Transverse colon (tissue), 4 donors: ENCODE results near the gene FLCN. TPM values are rescaled to one million over a fixed set of nuclear protein-coding genes. Genes with fewer than 3 reads are reported as not detected.

ENCODE experiments used
- DNase-seq: peaks from one replicate; pipeline ENCODE4 v3.0.0-alpha.2; 2019
- H3K27ac ChIP-seq, 4 donors: fragments of 200-600 bp; sonication (generic); 2 replicates each; pipeline ENCODE4 v1.5.1; 2016 to 2018; ENCODE audit warnings: inconsistent platforms in 4 of 4
- H3K27me3 ChIP-seq: fragments of 200-600 bp; sonication (generic); 2 replicates; pipeline ENCODE4 v1.5.1; 2017; ENCODE audit warnings: inconsistent platforms
- H3K36me3 ChIP-seq, 4 donors: fragments of 200-600 bp; sonication (generic); 2 replicates each; pipeline ENCODE4 v1.5.1; 2017 to 2019; ENCODE audit warnings: inconsistent platforms in 4 of 4
- H3K4me1 ChIP-seq, 4 donors: fragments of 200-600 bp; sonication (generic); 2 replicates each; pipeline ENCODE4 v1.5.1; 2017 to 2020; ENCODE audit warnings: inconsistent platforms in 4 of 4
- H3K4me3 ChIP-seq, 4 donors: fragments of 200-600 bp; sonication (generic); 1 replicate in 1 of 4; 2 replicates in 3 of 4; pipeline versions ENCODE4 v1.5.1 to v1.6.1; 2017 to 2019; ENCODE audit warnings: inconsistent platforms in 4 of 4
- H3K9me3 ChIP-seq, 2 donors: fragments of 200-600 bp; sonication (generic); 2 replicates each; pipeline ENCODE4 v1.5.1; 2017 to 2019; ENCODE audit warnings: inconsistent platforms in 2 of 2
- EP300 ChIP-seq: sonication (generic); formaldehyde crosslinking; IDR thresholded peaks from one replicate; pipeline ENCODE4 v1.6.1; 2017; ENCODE audit warnings: antibody characterized with exemption, low read depth
- POLR2A ChIP-seq: fragments of 450-650 bp; IDR thresholded peaks from one replicate; pipeline ENCODE4 v1.6.1; 2016; ENCODE audit warnings: antibody characterized with exemption, mild to moderate bottlenecking, moderate library complexity
- POLR2AphosphoS5 ChIP-seq, 3 donors: sonication (generic); formaldehyde crosslinking; IDR thresholded peaks; one replicate each; pipeline ENCODE4 v1.6.1; 2016; ENCODE audit warnings: antibody characterized with exemption in 3 of 3
- WGBS, 2 donors: methylation state at CpG; one replicate each; pipeline ENCODE4 v1.1.5; 2018; ENCODE audit warnings: low coverage in 1 of 2; 5-methylcytosine and 5-hydroxymethylcytosine counted together
- in situ Hi-C, 4 donors: fragments of 200-750 bp; cut with MboI; loops; one replicate each; pipeline versions ENCODE4 v1.15.0 to v1.15.1; 2017; ENCODE audit warnings: low sequenced_read_pairs in 3 of 4, low pct_ligation_motif_present in 1 of 4, low pct_unique_long_range_greater_than_20kb in 1 of 4
- intact Hi-C: fragments of 100-400 bp; cut with DNase I; formaldehyde crosslinking; loops from one replicate; pipeline ENCODE4 v1.15.1; 2023; ENCODE audit warnings: low total_unique reads
- total RNA-seq, 4 donors: library from RNA; depleted of rRNA; stranded (reverse); fragments of >200 nt; gene quantifications; one replicate each; pipeline ENCODE4 v1.1.0, GENCODE V29; 2016
- TF ChIP-seq, protein P1 (sequence below), 5 experiments: fragments of 200-600 bp in 3 of 5; fragments of 450-650 bp in 2 of 5; sonication (generic) in 3 of 5; IDR thresholded peaks; 1 replicate in 2 of 5; 2 replicates in 3 of 5; pipeline ENCODE4 v1.5.1; 2016 to 2017; ENCODE audit warnings: antibody characterized with exemption in 5 of 5, inconsistent platforms in 3 of 5, mild to moderate bottlenecking in 2 of 5, moderate library complexity in 1 of 5

FLCN gene
- total RNA-seq, 4 donors from 2014 or later: 43.0 to 560 (median 81.1) TPM

DNA sequence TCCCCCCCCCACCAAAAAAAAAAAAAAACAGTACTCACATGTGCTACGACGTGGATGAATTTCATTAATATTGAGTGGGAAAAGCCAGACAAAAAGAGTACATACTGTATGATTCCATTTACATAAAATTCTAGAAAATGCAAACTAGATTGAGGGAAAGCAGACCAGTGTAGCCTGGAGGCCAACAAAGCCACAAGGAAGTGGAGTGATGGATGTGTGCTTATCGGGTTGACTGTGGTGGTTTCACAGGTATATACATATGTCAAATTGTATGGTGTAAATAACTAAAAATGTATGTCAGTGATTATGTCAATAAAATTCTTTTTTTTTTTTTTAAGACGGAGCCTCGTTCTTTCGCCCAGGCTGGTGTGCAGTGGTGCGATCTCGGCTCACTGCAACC is 29.0 kb downstream of the FLCN start:
- in situ Hi-C loops: no loop called here
- Histone ChIP-seq H3K36me3 (peaks cover 0 to 11% (median 2%) of the 10 kb centered on the region in 4 donors), H3K4me3 (no peak overlapping the region), H3K9me3 (no peaks in the 10 kb centered on the region), H3K4me1 (peaks cover 22 to 41% (median 33%) of the 10 kb centered on the region in 4 donors), H3K27me3 (no peaks in the 10 kb centered on the region), H3K27ac (peak overlapping the region in 2 of 4 donors; percentile 88 to 94)
- 79 to 85% methylated on average over 3 to 8 of the region's 8 CpGs for WGBS, 2 donors
- intact Hi-C loops: no loop called here
- TF ChIP-seq, protein P1, sequence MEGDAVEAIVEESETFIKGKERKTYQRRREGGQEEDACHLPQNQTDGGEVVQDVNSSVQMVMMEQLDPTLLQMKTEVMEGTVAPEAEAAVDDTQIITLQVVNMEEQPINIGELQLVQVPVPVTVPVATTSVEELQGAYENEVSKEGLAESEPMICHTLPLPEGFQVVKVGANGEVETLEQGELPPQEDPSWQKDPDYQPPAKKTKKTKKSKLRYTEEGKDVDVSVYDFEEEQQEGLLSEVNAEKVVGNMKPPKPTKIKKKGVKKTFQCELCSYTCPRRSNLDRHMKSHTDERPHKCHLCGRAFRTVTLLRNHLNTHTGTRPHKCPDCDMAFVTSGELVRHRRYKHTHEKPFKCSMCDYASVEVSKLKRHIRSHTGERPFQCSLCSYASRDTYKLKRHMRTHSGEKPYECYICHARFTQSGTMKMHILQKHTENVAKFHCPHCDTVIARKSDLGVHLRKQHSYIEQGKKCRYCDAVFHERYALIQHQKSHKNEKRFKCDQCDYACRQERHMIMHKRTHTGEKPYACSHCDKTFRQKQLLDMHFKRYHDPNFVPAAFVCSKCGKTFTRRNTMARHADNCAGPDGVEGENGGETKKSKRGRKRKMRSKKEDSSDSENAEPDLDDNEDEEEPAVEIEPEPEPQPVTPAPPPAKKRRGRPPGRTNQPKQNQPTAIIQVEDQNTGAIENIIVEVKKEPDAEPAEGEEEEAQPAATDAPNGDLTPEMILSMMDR (IDR thresholded peaks at IDR 0.05): no peak
- TF ChIP-seq POLR2AphosphoS5 (IDR thresholded peaks at IDR 0.05): no peak
- no peak for TF ChIP-seq POLR2A
- no peak for TF ChIP-seq EP300
- DNase-seq: no peak

GRCh38 chr17:17206913-17207335 is 30.0 kb downstream of the FLCN start:
- in situ Hi-C loops (no loop called here), intact Hi-C loops (no loop called here)
- Histone ChIP-seq H3K27ac (peak overlapping the region; percentile 78 to 94 (median 86)), H3K4me3 (no peak overlapping the region), H3K9me3 (no peaks in the 10 kb centered on the region), H3K27me3 (no peaks in the 10 kb centered on the region), H3K36me3 (peaks cover 0 to 3% (median 0%) of the 10 kb centered on the region in 4 donors), H3K4me1 (peaks cover 22 to 42% (median 35%) of the 10 kb centered on the region in 4 donors)
- DNase-seq: no peak
- WGBS, 2 donors: 31 to 50% methylated on average over 4 to 16 of the region's 16 CpGs
- TF ChIP-seq, protein P1 (IDR thresholded peaks at IDR 0.05): no peak
- TF ChIP-seq POLR2AphosphoS5 (IDR thresholded peaks at IDR 0.05) (no peak), POLR2A (no peak), EP300 (no peak)

- in situ Hi-C loops: no loop called here
- Histone ChIP-seq H3K9me3 (no peaks in the 10 kb centered on the region), H3K27me3 (no peaks in the 10 kb centered on the region), H3K36me3 (no peaks in the 10 kb centered on the region), H3K4me1 (peaks cover 25 to 46% (median 38%) of the 10 kb centered on the region in 4 donors), H3K4me3 (peak within 1 kb of the TSS; percentile 30 to 57 (median 49)), H3K27ac (peak within 1 kb of the TSS; percentile 78 to 94 (median 86))
- TF ChIP-seq POLR2A (no peak), EP300 (peak; percentile 78), POLR2AphosphoS5 (IDR thresholded peaks at IDR 0.05) (peak in 2 of 3 donors; percentile 75 to 87)
- TF ChIP-seq, protein P1 (IDR thresholded peaks at IDR 0.05): peak in 1 of 5 experiments; percentile 8
- WGBS, 2 donors: 15% methylated on average over 55 of the region's 78 CpGs; no CpG with 5 or more reads in 1 of the 2 donors
- peak; percentile 93 for DNase-seq
- intact Hi-C loops: no loop called here
These were observed 30.6 kb downstream of the FLCN start, which contains the start of gene PLD6 for GRCh38 chr17:17206124-17206912. PLD6 (minus strand) TSS chr17:17206333; CDS start chr17:17206286, 47 bp downstream.

DNA sequence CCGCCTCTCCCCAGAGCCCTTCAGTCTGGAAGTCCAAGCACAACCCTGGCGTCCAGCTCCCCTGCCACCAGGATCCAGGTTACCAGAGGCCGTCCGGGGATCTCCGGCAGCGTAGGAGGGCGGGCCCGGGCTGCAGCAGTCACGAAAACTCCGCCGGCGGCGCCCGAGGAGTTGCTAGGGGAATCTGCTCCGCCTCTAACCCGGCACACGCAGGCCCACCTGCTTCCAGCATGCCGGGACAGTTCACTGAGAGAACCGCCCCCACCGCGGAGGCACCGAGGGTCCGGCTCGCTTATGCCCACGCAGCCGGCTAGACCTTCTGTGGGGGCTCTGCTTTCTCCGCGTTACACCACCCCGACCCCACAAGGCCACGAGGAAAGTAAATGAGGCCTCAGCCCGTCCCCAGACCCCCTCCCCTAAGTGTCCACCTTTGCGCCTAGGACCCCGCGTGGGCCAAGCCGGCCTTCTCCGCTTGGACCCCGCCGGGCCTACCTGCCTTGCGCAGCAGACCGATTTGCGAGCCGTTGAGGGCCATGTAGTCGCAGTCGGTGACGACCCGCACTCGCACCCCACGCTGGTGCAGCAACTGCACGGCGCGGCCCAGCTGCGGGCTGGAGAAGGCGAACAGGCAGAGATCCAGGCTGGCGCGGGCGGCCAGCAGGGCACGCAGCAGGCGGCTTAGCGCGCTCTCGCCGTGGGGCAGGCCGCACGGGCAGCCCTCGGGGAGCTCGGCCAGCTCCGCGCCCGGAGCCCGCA is 31.4 kb downstream of the FLCN start:
- peak overlapping the region; percentile 78 to 94 (median 86) for H3K27ac ChIP-seq
- peaks cover 29 to 50% (median 43%) of the 10 kb centered on the region in 4 donors for H3K4me1 ChIP-seq
- peak; percentile 72 for DNase-seq
- H3K4me3 ChIP-seq: peak overlapping the region; percentile 30 to 57 (median 49)
- H3K36me3 ChIP-seq: no peaks in the 10 kb centered on the region
- intact Hi-C loops (no loop called here), in situ Hi-C loops (no loop called here)
- H3K27me3 ChIP-seq: no peaks in the 10 kb centered on the region
- H3K9me3 ChIP-seq: no peaks in the 10 kb centered on the region
- TF ChIP-seq, protein P1 (IDR thresholded peaks at IDR 0.05): no peak
- TF ChIP-seq POLR2A (no peak), EP300 (no peak), POLR2AphosphoS5 (IDR thresholded peaks at IDR 0.05) (no peak)
- 14% methylated on average over 65 of the region's 70 CpGs; no CpG with 5 or more reads in 1 of the 2 donors for WGBS, 2 donors
